ENCODE results near the gene COBL.

DNA sequence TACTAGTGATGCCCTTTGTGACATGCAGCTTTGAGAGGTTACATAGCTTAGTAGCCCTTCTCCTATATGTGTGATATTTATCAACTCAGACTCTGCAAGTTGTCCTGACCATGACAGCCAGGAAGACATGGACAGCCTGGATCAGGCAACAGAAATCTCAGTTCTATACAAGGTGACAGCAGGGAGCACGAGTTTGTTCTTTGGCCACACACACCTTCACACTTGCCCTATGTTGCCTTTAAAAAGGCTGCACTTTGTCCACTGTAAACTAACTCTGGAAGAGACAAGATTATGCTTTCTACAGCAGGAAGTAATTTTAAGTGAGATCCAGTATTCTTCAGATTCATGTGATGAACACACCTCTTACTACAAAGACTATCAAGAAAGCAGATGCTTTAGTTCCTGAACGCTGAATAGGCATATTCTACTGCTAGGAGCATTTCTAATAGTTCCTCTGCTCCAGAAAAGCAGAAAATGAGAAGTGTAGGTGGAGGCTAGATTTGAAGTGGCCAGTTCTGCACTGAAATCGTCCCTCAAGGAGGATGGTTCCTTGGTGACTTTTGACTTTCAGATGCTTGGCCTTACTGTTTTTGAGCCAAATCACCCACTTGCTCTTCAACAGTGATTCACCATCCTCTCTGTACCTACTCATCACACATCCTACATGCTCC, 239.2 kb downstream of the COBL start:
- TF ChIP-seq EZH2 (IDR thresholded peaks at IDR 0.05; ENCODE audit: borderline replicate concordance, low read depth, low read length), result no peak
- TF ChIP-seq MAFK (IDR thresholded peaks at IDR 0.05; ENCODE audit: low read length), result no peak
- no peak for TF ChIP-seq SRSF1 (IDR thresholded peaks at IDR 0.05; ENCODE audit: low read depth, low read length)
- TF ChIP-seq, protein P1, sequence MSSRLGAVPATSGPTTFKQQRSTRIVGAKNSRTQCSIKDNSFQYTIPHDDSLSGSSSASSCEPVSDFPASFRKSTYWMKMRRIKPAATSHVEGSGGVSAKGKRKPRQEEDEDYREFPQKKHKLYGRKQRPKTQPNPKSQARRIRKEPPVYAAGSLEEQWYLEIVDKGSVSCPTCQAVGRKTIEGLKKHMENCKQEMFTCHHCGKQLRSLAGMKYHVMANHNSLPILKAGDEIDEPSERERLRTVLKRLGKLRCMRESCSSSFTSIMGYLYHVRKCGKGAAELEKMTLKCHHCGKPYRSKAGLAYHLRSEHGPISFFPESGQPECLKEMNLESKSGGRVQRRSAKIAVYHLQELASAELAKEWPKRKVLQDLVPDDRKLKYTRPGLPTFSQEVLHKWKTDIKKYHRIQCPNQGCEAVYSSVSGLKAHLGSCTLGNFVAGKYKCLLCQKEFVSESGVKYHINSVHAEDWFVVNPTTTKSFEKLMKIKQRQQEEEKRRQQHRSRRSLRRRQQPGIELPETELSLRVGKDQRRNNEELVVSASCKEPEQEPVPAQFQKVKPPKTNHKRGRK (tag; IDR thresholded peaks at IDR 0.05), result no peak
- no peak for TF ChIP-seq GABPB1 (CRISPR knock-in tag; IDR thresholded peaks at IDR 0.05)
- TF ChIP-seq, protein P2, sequence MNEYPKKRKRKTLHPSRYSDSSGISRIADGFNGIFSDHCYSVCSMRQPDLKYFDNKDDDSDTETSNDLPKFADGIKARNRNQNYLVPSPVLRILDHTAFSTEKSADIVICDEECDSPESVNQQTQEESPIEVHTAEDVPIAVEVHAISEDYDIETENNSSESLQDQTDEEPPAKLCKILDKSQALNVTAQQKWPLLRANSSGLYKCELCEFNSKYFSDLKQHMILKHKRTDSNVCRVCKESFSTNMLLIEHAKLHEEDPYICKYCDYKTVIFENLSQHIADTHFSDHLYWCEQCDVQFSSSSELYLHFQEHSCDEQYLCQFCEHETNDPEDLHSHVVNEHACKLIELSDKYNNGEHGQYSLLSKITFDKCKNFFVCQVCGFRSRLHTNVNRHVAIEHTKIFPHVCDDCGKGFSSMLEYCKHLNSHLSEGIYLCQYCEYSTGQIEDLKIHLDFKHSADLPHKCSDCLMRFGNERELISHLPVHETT (CRISPR knock-in tag; conservative IDR thresholded peaks at IDR 0.05 in 1 of 2, IDR thresholded peaks at IDR 0.05 in 1 of 2), result no peak
- no peak for TF ChIP-seq MTA1 (IDR thresholded peaks at IDR 0.05; ENCODE audit: borderline replicate concordance)
- TF ChIP-seq SMAD4 (CRISPR knock-in tag; conservative IDR thresholded peaks at IDR 0.05), result no peak
- TF ChIP-seq GATA2 (CRISPR knock-in tag; IDR thresholded peaks at IDR 0.05), result no peak
- no peak for TF ChIP-seq ELF4 (CRISPR knock-in tag; IDR thresholded peaks at IDR 0.05)
- no peak for TF ChIP-seq RBBP5 (IDR thresholded peaks at IDR 0.05; ENCODE audit: borderline replicate concordance, insufficient read depth, low read length, poor library complexity, severe bottlenecking)
- TF ChIP-seq FOXA3 (CRISPR knock-in tag; conservative IDR thresholded peaks at IDR 0.05 in 1 of 2, IDR thresholded peaks at IDR 0.05 in 1 of 2), result no peak
- TF ChIP-seq, protein P3, sequence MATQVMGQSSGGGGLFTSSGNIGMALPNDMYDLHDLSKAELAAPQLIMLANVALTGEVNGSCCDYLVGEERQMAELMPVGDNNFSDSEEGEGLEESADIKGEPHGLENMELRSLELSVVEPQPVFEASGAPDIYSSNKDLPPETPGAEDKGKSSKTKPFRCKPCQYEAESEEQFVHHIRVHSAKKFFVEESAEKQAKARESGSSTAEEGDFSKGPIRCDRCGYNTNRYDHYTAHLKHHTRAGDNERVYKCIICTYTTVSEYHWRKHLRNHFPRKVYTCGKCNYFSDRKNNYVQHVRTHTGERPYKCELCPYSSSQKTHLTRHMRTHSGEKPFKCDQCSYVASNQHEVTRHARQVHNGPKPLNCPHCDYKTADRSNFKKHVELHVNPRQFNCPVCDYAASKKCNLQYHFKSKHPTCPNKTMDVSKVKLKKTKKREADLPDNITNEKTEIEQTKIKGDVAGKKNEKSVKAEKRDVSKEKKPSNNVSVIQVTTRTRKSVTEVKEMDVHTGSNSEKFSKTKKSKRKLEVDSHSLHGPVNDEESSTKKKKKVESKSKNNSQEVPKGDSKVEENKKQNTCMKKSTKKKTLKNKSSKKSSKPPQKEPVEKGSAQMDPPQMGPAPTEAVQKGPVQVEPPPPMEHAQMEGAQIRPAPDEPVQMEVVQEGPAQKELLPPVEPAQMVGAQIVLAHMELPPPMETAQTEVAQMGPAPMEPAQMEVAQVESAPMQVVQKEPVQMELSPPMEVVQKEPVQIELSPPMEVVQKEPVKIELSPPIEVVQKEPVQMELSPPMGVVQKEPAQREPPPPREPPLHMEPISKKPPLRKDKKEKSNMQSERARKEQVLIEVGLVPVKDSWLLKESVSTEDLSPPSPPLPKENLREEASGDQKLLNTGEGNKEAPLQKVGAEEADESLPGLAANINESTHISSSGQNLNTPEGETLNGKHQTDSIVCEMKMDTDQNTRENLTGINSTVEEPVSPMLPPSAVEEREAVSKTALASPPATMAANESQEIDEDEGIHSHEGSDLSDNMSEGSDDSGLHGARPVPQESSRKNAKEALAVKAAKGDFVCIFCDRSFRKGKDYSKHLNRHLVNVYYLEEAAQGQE (IDR thresholded peaks at IDR 0.05; ENCODE audit: borderline replicate concordance), result no peak
- TF ChIP-seq, protein P3 (CRISPR knock-in tag; IDR thresholded peaks at IDR 0.05; ENCODE audit: low read depth), result no peak
